ENCODE data around the gene ZNF530.

Gene ZNF530

DNA sequence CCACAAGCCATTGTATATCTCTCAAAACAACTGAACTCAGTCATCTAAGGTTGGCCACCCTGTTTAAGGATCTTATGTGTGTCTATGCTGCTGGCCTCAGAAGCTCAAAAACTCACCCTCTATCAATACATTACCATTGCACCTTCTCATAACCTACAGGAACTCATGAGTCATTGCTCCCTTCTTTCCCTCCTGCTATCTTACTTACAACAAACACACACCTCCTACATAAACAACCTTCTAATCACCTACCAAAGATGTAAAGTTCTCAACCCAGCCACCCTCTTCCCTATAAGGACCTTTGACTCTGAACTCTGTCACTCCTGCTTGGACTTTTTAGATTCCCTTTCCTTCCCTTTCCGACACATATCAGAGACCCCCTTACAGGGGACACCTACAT lies 55.8 kb downstream of the ZNF530 start:
- Histone ChIP-seq H3K9me3 (ENCODE audit: severe bottlenecking) (peaks cover 5% of the 10 kb centered on the region), H3K4me3 (ENCODE audit: severe bottlenecking) (no peak overlapping the region), H3K36me3 (ENCODE audit: low read depth) (no peaks in the 10 kb centered on the region), H3K4me1 (ENCODE audit: insufficient read depth, poor library complexity, severe bottlenecking) (peaks cover 7% of the 10 kb centered on the region), H3K27me3 (ENCODE audit: insufficient read depth, poor library complexity, severe bottlenecking) (no peaks in the 10 kb centered on the region), H3K27ac (ENCODE audit: poor library complexity, severe bottlenecking) (no peak overlapping the region)
- TF ChIP-seq, protein P1, sequence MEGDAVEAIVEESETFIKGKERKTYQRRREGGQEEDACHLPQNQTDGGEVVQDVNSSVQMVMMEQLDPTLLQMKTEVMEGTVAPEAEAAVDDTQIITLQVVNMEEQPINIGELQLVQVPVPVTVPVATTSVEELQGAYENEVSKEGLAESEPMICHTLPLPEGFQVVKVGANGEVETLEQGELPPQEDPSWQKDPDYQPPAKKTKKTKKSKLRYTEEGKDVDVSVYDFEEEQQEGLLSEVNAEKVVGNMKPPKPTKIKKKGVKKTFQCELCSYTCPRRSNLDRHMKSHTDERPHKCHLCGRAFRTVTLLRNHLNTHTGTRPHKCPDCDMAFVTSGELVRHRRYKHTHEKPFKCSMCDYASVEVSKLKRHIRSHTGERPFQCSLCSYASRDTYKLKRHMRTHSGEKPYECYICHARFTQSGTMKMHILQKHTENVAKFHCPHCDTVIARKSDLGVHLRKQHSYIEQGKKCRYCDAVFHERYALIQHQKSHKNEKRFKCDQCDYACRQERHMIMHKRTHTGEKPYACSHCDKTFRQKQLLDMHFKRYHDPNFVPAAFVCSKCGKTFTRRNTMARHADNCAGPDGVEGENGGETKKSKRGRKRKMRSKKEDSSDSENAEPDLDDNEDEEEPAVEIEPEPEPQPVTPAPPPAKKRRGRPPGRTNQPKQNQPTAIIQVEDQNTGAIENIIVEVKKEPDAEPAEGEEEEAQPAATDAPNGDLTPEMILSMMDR (IDR thresholded peaks at IDR 0.05; ENCODE audit: poor library complexity, severe bottlenecking): no peak
- ATAC-seq (ENCODE audit: low read depth): no peak
- no peak for DNase-seq (ENCODE audit: low spot score)

DNA sequence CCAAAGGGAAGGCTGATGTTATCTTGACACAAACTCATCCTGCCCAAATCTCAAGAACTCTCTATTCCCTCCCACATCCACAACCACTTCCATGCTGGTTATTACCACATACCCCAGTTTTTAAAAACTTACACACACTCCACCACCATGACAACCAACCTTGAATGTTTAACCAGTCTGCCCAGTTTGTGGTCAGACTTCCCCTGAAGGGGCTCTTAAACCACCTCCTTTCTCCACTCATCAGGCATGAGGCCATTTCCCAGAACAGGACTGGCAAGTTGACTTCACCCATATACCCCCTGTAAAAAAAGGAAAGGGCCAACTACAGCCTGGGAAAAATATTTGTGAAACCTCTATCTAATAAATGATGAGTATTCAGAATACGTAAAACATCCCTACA lies 56.7 kb downstream of the ZNF530 start:
- no peaks in the 10 kb centered on the region for H3K27me3 ChIP-seq (ENCODE audit: insufficient read depth, poor library complexity, severe bottlenecking)
- H3K36me3 ChIP-seq (ENCODE audit: low read depth): no peaks in the 10 kb centered on the region
- H3K4me3 ChIP-seq (ENCODE audit: severe bottlenecking): no peak overlapping the region
- DNase-seq (ENCODE audit: low spot score) (no peak), ATAC-seq (ENCODE audit: low read depth) (no peak)
- no peaks in the 10 kb centered on the region for H3K9me3 ChIP-seq (ENCODE audit: severe bottlenecking)
- peaks cover 5% of the 10 kb centered on the region for H3K4me1 ChIP-seq (ENCODE audit: insufficient read depth, poor library complexity, severe bottlenecking)
- no peak overlapping the region for H3K27ac ChIP-seq (ENCODE audit: poor library complexity, severe bottlenecking)
- TF ChIP-seq, protein P1 (IDR thresholded peaks at IDR 0.05; ENCODE audit: poor library complexity, severe bottlenecking): no peak

Measured in RWPE2 (cell line).